ENCODE measurements around the gene DHRS4L2.
"Not testable (repeated sequence)": the region's sequence is repeated elsewhere in the genome, so short reads cannot be mapped to it uniquely, and the experiment has no call there.

DHRS4L2 gene

GRCh38 chr14:24020520-24020919 is 31.8 kb downstream of the DHRS4L2 start:
- DNase-seq = not testable (repeated sequence)

- DNase-seq = not testable (repeated sequence)
Measured at GRCh38 chr14:24024939-24025418, 36.2 kb downstream of the DHRS4L2 start.

DNA sequence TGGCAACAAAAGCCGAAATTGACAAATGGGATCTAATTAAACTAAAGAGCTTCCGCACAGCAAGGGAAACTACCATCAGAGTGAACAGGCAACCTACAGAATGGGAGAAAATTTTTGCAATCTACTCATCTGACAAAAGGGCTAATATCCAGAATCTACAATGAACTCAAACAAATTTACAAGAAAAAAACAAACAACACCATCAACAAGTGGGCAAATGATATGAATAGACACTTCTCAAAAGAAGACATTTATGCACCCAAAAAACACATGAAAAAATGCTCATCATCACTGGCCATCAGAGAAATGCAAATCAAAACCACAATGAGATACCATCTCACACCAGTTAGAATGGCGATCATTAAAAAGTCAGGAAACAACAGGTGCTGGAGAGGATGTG is 41.0 kb downstream of the DHRS4L2 start:
- not testable (repeated sequence) for DNase-seq

- not testable (repeated sequence) for DNase-seq
Measured at GRCh38 chr14:24031331-24031730, 42.6 kb downstream of the DHRS4L2 start.

GRCh38 chr14:24032727-24033418 is 44.1 kb downstream of the DHRS4L2 start:
- peak; percentile 45 for DNase-seq

GRCh38 chr14:24035769-24036168 is 47.0 kb downstream of the DHRS4L2 start:
- DNase-seq = not testable (repeated sequence)

GRCh38 chr14:24036169-24036962 is 47.6 kb downstream of the DHRS4L2 start:
- peak; percentile 65 for DNase-seq

GRCh38 chr14:24036963-24037657 is 48.4 kb downstream of the DHRS4L2 start:
- not testable (repeated sequence) for DNase-seq

DNA sequence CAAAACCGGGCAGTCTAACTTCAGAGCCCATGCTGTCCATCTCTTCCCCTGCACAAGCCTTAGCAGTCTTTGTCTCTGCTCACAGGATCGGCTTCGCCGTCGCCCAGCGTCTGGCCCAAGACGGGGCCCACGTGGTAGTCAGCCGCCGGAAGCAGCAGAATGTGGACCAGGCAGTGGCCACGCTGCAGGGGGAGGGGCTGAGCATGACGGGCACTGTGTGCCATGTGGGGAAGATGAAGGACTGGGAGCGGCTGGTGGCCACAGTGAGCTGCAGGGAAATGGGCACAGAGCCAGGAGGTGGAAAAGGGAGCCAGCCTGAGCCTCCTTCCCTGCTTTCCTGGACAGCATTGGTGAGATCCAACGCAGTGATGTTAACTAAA is 48.9 kb downstream of the DHRS4L2 start:
- no peak for DNase-seq

DNA sequence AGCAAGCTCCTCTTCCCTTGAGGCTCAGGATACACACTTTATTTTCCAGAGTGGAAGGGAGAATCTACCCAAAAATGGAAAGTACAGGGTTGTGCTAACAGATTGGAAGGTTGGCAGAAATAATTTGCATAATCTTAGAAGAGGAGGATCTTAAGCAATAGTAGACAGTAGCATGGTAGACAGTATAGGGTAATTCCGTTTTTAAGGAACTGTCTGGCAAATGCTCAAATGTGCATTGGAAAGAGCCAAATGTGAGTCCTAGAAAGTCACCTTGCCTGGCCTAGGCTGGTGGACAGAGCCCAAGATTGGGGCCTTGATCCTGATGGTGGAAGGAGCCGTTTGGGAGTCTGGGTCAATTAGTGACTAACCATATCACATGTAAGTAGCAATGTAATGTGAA is 50.0 kb downstream of the DHRS4L2 start:
- DNase-seq = no peak

DNA sequence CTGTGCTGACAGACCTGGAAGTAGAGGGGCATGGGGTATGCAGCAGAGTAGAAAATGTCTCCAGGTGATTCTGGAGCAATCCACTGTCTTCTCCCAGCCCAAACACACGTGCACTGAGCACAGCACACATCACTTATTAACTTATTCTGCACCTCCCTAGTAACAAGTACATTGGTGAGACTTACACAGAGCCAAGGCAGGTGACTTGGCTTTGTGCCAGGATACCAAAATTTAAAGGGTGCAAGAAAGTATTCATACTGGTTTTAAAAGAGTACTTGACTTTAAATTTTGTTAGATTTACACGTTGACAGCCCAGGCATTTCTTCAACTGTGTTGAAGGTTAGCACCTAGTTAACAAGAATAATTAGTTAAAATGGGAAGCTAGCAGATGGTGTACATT is 52.0 kb downstream of the DHRS4L2 start:
- DNase-seq = no peak

GRCh38 chr14:24042746-24043145 is 54.0 kb downstream of the DHRS4L2 start:
- DNase-seq = no peak

- not testable (repeated sequence) for DNase-seq
Measured at GRCh38 chr14:24049002-24049401, 60.3 kb downstream of the DHRS4L2 start.

- DNase-seq = not testable (repeated sequence)
Measured at GRCh38 chr14:24050753-24051152, 62.0 kb downstream of the DHRS4L2 start.

- no peak for DNase-seq
Measured at GRCh38 chr14:24051176-24051788, 62.6 kb downstream of the DHRS4L2 start.

GRCh38 chr14:24051789-24052655 is 63.3 kb downstream of the DHRS4L2 start, which contains the start of gene CARMIL3:
TSS of gene CARMIL3 (plus strand) at chr14:24052009. CDS start at chr14:24052154, 145 bp downstream.
- peak; percentile 51 for DNase-seq

DNA sequence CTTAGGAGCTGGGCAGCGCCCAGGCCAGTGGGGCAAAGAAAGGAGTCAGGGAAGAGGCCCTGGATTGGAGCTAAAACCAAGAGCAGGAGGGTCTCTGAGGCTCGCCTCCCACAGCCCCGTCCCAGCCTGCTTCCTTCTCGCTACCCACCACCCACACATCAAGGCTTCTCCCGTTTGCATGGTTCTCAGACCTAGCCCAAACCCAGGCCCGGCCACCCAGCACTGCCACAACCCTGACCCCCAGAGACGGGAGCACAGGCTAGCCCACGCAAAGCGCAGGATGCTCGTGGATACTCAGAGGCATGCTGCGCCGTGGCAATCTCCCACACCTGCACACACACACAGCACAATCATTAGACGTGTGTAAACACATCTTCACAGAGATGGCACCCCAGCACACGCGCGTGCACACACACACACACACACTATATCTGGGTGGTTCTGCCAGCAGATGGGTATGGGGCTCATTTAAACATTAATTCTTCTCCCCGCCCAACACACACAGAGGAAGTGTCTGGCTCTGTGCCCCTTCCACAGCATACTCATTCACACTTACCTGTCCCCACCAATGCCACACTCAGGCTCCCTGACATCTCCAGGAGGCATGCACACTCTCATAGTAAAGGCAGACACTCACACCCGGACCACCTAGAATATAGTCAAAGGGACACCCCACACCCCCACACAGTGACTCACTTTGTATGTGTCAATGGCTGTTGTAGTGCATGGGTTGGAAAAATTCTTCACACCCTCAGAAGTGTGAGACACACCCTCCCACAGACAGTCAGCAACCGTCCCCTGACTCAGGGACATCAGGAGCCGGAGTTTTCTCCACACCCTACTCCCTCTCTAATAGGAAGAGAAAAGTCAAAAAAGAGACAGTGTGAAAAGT is 64.2 kb downstream of the DHRS4L2 start:
- no peak for DNase-seq

GRCh38 chr14:24053548-24054323 is 65.0 kb downstream of the DHRS4L2 start:
- no peak for DNase-seq

DNA sequence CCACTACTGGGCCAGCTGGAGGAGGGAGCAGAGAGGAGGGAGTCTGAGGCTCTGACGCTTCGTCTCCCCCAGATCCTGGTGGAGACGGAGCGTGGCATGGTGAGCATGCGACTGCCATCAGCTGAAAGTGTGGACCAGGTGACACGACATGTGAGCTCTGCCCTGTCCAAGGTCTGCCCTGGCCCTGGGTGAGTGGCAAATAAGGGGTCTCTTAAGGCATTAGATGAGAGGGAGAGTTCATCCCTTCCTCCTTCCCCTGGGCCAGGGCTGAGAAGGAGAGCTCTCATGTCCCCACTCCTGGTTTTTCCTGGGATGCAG is 65.6 kb downstream of the DHRS4L2 start:
- no peak for DNase-seq

DNA sequence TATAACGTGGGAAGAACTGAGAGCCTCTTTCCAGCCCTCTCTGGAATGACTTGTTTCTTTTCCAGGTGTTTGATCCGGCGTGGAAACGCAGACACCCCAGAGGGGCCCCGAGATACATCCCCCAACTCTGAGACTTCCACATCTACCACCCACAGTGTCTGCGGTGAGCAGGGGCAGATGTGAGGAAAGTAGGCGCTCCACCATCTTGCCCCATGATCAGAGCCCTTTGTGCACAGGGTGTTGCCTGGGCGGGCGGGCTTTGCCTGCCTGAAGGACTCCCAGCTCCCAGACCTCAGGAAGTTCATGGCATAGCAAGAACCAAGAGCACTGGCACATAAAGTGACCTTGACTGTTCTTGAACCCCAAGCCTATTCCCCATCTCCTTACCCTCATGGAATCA is 65.9 kb downstream of the DHRS4L2 start:
- DNase-seq = no peak
